RWPE2 (cell line): ENCODE measurements around the gene LRRN4CL.

Source experiments
- ATAC-seq: fragments of 200-7000 bp; cut with Tn5 transposase; 3 replicates; pipeline ENCODE4 v1.9.1; 2021; ENCODE audit warnings: low read depth
- DNase-seq: peaks from one replicate; pipeline ENCODE4 v3.0.0-alpha.2; 2020; ENCODE audit warnings: low spot score
- H3K27ac ChIP-seq: fragments of 450-650 bp; 2 replicates; pipeline ENCODE4 v1.5.1; 2017; ENCODE audit warnings: mild to moderate bottlenecking; ENCODE audit not compliant: poor library complexity, severe bottlenecking
- H3K27me3 ChIP-seq: fragments of 250-450 bp; sonication (Bioruptor Pico); 2 replicates; pipeline ENCODE4 v1.5.1; 2021; ENCODE audit warnings: mild to moderate bottlenecking, moderate library complexity; ENCODE audit not compliant: insufficient read depth, poor library complexity, severe bottlenecking
- H3K36me3 ChIP-seq: fragments of 250-450 bp; sonication (Bioruptor Pico); 2 replicates; pipeline ENCODE4 v1.5.1; 2020; ENCODE audit warnings: low read depth, mild to moderate bottlenecking, moderate library complexity
- H3K4me1 ChIP-seq: fragments of 250-450 bp; sonication (Bioruptor Pico); 2 replicates; pipeline ENCODE4 v1.5.1; 2021; ENCODE audit warnings: mild to moderate bottlenecking, moderate library complexity; ENCODE audit not compliant: insufficient read depth, poor library complexity, severe bottlenecking
- H3K4me3 ChIP-seq: fragments of 250-450 bp; sonication (Bioruptor Pico); 2 replicates; pipeline ENCODE4 v1.5.1; 2021; ENCODE audit warnings: mild to moderate bottlenecking, moderate library complexity; ENCODE audit not compliant: severe bottlenecking
- H3K9me3 ChIP-seq: fragments of 250-450 bp; sonication (Bioruptor Pico); 2 replicates; pipeline ENCODE4 v1.5.1; 2021; ENCODE audit warnings: mild to moderate bottlenecking, moderate library complexity; ENCODE audit not compliant: severe bottlenecking
- CTCF ChIP-seq: fragments of 450-650 bp; IDR thresholded peaks from one replicate; pipeline ENCODE4 v1.5.1; 2017; ENCODE audit warnings: mild to moderate bottlenecking, moderate library complexity; ENCODE audit not compliant: poor library complexity, severe bottlenecking

LRRN4CL gene

GRCh38 chr11:62709247-62710000, 20.1 kb upstream of the LRRN4CL start:
- Histone ChIP-seq H3K9me3 (no peaks in the 10 kb centered on the region), H3K27me3 (no peaks in the 10 kb centered on the region), H3K27ac (peak overlapping the region; percentile 81), H3K36me3 (peaks cover 40% of the 10 kb centered on the region), H3K4me1 (peaks cover 2% of the 10 kb centered on the region), H3K4me3 (peak overlapping the region; percentile 41)
- ATAC-seq (peak; percentile 73), DNase-seq (peak; percentile 94)
- TF ChIP-seq CTCF: no peak

- peaks cover 37% of the 10 kb centered on the region for H3K36me3 ChIP-seq
- peak; percentile 38 for ATAC-seq
- H3K4me3 ChIP-seq: peak overlapping the region; percentile 41
Measured at GRCh38 chr11:62708793-62709192, 19.5 kb upstream of the LRRN4CL start.

GRCh38 chr11:62708392-62708791, 19.1 kb upstream of the LRRN4CL start:
- no peaks in the 10 kb centered on the region for H3K9me3 ChIP-seq
- ATAC-seq: no peak
- peaks cover 2% of the 10 kb centered on the region for H3K4me1 ChIP-seq
- H3K36me3 ChIP-seq: peaks cover 33% of the 10 kb centered on the region
- DNase-seq: no peak
- peak overlapping the region; percentile 81 for H3K27ac ChIP-seq
- TF ChIP-seq CTCF: no peak
- peak overlapping the region; percentile 41 for H3K4me3 ChIP-seq
- H3K27me3 ChIP-seq: no peaks in the 10 kb centered on the region

More at GRCh38 chr11:62708793-62709192, 19.5 kb upstream of the LRRN4CL start:
- H3K27ac ChIP-seq: peak overlapping the region; percentile 81
- no peaks in the 10 kb centered on the region for H3K9me3 ChIP-seq
- no peak for TF ChIP-seq CTCF
- H3K4me1 ChIP-seq: peaks cover 2% of the 10 kb centered on the region
- DNase-seq: peak; percentile 67
- no peaks in the 10 kb centered on the region for H3K27me3 ChIP-seq

GRCh38 chr11:62707277-62707861, 18.0 kb upstream of the LRRN4CL start, which contains the start of the genes BSCL2 and GNG3:
Gene BSCL2, minus strand, starts transcription at chr11:62707424. Its CDS starts 229 bp downstream, at chr11:62707195.
Gene GNG3, plus strand, starts transcription at chr11:62707676. Its CDS starts 620 bp downstream, at chr11:62708296.
- no peak for TF ChIP-seq CTCF
- Histone ChIP-seq H3K36me3 (peaks cover 24% of the 10 kb centered on the region), H3K4me1 (peaks cover 2% of the 10 kb centered on the region), H3K27me3 (no peaks in the 10 kb centered on the region), H3K9me3 (no peaks in the 10 kb centered on the region), H3K4me3 (peak within 1 kb of the TSS; percentile 63), H3K27ac (peak within 1 kb of the TSS; percentile 81)
- no peak for DNase-seq
- no peak for ATAC-seq
